ENCODE measurements around the gene CEBPZOS.

The CEBPZOS gene

GRCh38 chr2:37196320-37197195, at the start of gene CEBPZOS:
Gene CEBPZOS, plus strand, starts transcription at chr2:37196496. Its CDS starts 3,209 bp downstream, at chr2:37199705.
- DNase-seq, result peak; percentile 62

GRCh38 chr2:37148325-37148724, 48.0 kb upstream of the CEBPZOS start:
- DNase-seq, result no peak

- DNase-seq, result no peak
Measured at GRCh38 chr2:37149626-37150322, 46.5 kb upstream of the CEBPZOS start.

GRCh38 chr2:37153224-37153623, 43.1 kb upstream of the CEBPZOS start:
- no peak for DNase-seq

- DNase-seq, result no peak
Measured at GRCh38 chr2:37154785-37155184, 41.5 kb upstream of the CEBPZOS start.

GRCh38 chr2:37156071-37156856, 40.0 kb upstream of the CEBPZOS start:
- no peak for DNase-seq

GRCh38 chr2:37156857-37157714, 39.2 kb upstream of the CEBPZOS start, which contains the start of gene EIF2AK2:
Gene EIF2AK2, minus strand, starts transcription at chr2:37156980. Its CDS starts 9,174 bp downstream, at chr2:37147806.
- DNase-seq, result peak; percentile 72

- DNase-seq, result no peak
Measured at GRCh38 chr2:37164757-37165156, 31.5 kb upstream of the CEBPZOS start.

- DNase-seq, result no peak
Measured at GRCh38 chr2:37167636-37168180, 28.6 kb upstream of the CEBPZOS start.

- DNase-seq, result peak; percentile 17
Measured at GRCh38 chr2:37168217-37168981, 27.9 kb upstream of the CEBPZOS start.

- DNase-seq, result no peak
Measured at GRCh38 chr2:37171624-37171950, 24.7 kb upstream of the CEBPZOS start.

- no peak for DNase-seq
Measured at GRCh38 chr2:37173741-37174140, 22.6 kb upstream of the CEBPZOS start.

GRCh38 chr2:37180006-37180639, 16.2 kb upstream of the CEBPZOS start:
- no peak for DNase-seq

GRCh38 chr2:37180640-37181039, 15.7 kb upstream of the CEBPZOS start:
- DNase-seq, result no peak

GRCh38 chr2:37181726-37182684, 14.3 kb upstream of the CEBPZOS start:
- no peak for DNase-seq

- DNase-seq, result no peak
Measured at GRCh38 chr2:37188570-37188969, 7.7 kb upstream of the CEBPZOS start, which contains the start of gene SULT6B1. Gene SULT6B1, minus strand, starts transcription at chr2:37188670. Its CDS starts 30 bp downstream, at chr2:37188640.

GRCh38 chr2:37189452-37190153, 6.7 kb upstream of the CEBPZOS start:
- no peak for DNase-seq

- no peak for DNase-seq
Measured at GRCh38 chr2:37190290-37190689, 6.0 kb upstream of the CEBPZOS start.

- no peak for DNase-seq
Measured at GRCh38 chr2:37191253-37191652, 5.0 kb upstream of the CEBPZOS start.

Data from NCI-H2107 (cell line).